NB4 (cell line): ENCODE data around the gene ITIH4.
A peak's percentile ranks its signal among the peaks of the same experiment; 100 is the strongest.

Experiments
- DNase-seq: peaks from one replicate; pipeline ENCODE4 v3.0.0; 2010; ENCODE audit warnings: low read depth
- H3K4me3 ChIP-seq: one replicate; pipeline ENCODE4 v1.5.1; 2011; ENCODE audit warnings: mild to moderate bottlenecking, low read depth, low read length, moderate library complexity
- CTCF ChIP-seq: IDR thresholded peaks from one replicate; pipeline ENCODE4 v1.5.1; 2012; ENCODE audit warnings: low read depth, low read length
- MAX ChIP-seq: IDR thresholded peaks from 2 replicates; pipeline ENCODE4 v1.6.1; 2011; ENCODE audit warnings: low read depth, low read length
- MYC ChIP-seq: IDR thresholded peaks from 2 replicates; pipeline ENCODE4 v1.6.1; 2011; ENCODE audit warnings: low read depth, low read length
- POLR2A ChIP-seq: IDR thresholded peaks from 2 replicates; pipeline ENCODE4 v1.6.1; 2011; ENCODE audit warnings: mild to moderate bottlenecking; ENCODE audit not compliant: insufficient read length; ENCODE audit errors: extremely low read depth

Gene ITIH4

GRCh38 chr3:52874160-52874701 lies 43.8 kb upstream of the ITIH4 start:
- H3K4me3 ChIP-seq, result no peak overlapping the region
- TF ChIP-seq MAX (no peak), POLR2A (no peak), MYC (no peak), CTCF (no peak)
- DNase-seq, result no peak

DNA sequence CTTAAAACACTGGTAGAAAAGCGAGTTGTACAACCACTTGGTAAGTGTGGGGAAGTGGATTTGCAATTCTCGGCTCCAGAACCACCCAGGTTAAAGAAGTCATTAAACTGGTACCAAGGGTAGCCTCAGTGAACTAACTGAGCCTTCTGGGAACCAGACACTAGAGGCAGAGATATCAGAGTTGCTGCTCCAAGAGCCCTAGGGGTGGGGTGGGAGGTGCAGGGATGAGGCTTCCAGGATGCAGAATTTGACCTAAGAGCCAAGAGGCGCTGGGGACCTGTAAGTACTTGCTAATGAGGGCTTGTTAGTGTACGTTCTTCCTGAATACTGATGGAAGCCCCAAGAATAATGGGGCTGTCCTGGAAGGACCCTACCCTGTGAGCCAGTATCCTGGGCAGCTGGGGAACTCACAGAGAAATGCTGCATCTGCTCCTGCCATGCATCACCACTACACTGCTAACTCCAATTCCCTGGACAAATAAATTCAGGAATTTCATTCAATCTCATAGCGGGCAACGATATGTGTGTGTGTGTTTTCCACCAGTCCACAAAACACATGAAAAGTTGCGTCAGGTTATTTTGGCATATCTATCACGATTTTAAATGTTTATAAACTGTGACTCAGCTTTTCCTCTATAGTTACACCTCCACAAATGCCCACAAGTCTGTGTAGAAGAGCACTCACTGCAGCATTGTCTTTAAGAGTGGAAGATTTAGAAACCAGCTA lies 43.1 kb upstream of the ITIH4 start:
- no peak overlapping the region for H3K4me3 ChIP-seq
- no peak for TF ChIP-seq CTCF
- TF ChIP-seq MYC, result no peak
- TF ChIP-seq POLR2A, result no peak
- TF ChIP-seq MAX, result no peak
- DNase-seq, result peak; percentile 35

DNA sequence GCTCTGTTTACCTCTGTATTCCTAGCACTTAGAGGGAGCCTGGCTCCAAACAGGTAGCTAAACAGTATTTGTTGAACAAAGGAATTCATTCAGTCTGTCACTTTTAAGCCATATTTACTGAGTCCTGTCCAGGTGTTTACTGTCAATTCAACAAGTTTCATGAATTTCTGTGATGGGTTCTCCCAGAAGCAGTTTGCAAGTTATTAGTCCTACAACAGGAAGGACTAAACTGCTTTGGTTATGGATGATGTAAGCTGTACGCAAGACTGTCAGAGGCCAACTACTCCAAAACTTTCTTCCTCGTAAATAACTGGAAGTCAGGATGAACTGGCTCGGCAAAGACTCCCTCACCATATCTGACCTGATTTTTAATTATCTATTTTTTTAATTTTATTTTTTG lies 41.8 kb upstream of the ITIH4 start:
- no peak for TF ChIP-seq MYC
- no peak for TF ChIP-seq CTCF
- TF ChIP-seq MAX, result no peak
- TF ChIP-seq POLR2A, result no peak
- no peak for DNase-seq
- H3K4me3 ChIP-seq, result no peak overlapping the region

DNA sequence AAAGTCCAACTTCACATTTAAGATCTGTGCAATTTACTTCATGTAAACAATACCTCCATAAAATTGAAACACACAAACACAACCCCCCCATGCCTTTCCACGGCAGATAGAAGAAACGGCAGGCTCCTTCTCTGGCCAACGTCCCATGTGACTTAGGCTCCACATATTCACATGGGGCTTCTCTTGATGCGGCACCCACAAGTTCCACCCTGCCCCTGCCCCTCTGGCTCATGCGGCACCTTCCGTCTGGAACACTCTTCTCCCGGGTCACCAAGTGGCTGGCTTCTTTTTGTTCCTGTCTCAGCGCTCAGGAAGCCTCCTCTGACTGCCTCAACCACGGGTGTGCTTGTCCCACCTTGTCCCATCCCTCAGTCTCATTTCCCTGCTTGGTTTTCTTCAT lies 41.3 kb upstream of the ITIH4 start:
- no peak overlapping the region for H3K4me3 ChIP-seq
- no peak for DNase-seq
- TF ChIP-seq MAX (no peak), POLR2A (no peak), MYC (no peak), CTCF (no peak)

- DNase-seq, result no peak
- TF ChIP-seq MAX (no peak), MYC (no peak), CTCF (no peak), POLR2A (no peak)
These were observed 40.0 kb upstream of the ITIH4 start for GRCh38 chr3:52870471-52870870.

More at GRCh38 chr3:52870471-52870870, 40.0 kb upstream of the ITIH4 start:
- H3K4me3 ChIP-seq, result no peak overlapping the region
